OCI-LY1 (cell line): ENCODE data around the gene TARBP2.

Experiments
- H2AFZ ChIP-seq: fragments of 200-600 bp; sonication (generic), shearing (Covaris generic); 2 replicates; pipeline ENCODE4 v1.6.0; 2014; ENCODE audit warnings: antibody characterized with exemption, mild to moderate bottlenecking, low read length
- H3F3A ChIP-seq: fragments of 200-600 bp; sonication (generic), shearing (Covaris generic); 2 replicates; pipeline ENCODE4 v1.6.0; 2014; ENCODE audit warnings: mild to moderate bottlenecking, antibody characterized with exemption, low read length, moderate library complexity; ENCODE audit not compliant: insufficient read depth
- H3K27ac ChIP-seq: fragments of 200-600 bp; sonication (generic); 2 replicates; pipeline ENCODE4 v1.5.1; 2014; ENCODE audit warnings: low read length, mixed run types, mild to moderate bottlenecking, low read depth; ENCODE audit not compliant: poor library complexity, severe bottlenecking
- H3K27me3 ChIP-seq: fragments of 200-600 bp; sonication (generic); 2 replicates; pipeline ENCODE4 v1.6.0; 2014; ENCODE audit warnings: antibody characterized with exemption, mild to moderate bottlenecking, low read length, moderate library complexity; ENCODE audit not compliant: insufficient read depth
- H3K36me3 ChIP-seq: fragments of 200-600 bp; sonication (generic); 2 replicates; pipeline ENCODE4 v1.6.1; 2014; ENCODE audit warnings: mild to moderate bottlenecking, antibody characterized with exemption, low read length, moderate library complexity, mixed read lengths; ENCODE audit not compliant: insufficient read depth
- H3K4me1 ChIP-seq: fragments of 200-600 bp; sonication (generic); 2 replicates; pipeline ENCODE4 v1.5.1; 2014; ENCODE audit warnings: mild to moderate bottlenecking, low read length, moderate library complexity; ENCODE audit not compliant: insufficient read depth, severe bottlenecking
- H3K4me2 ChIP-seq: fragments of 200-600 bp; sonication (generic), shearing (Covaris generic); 2 replicates; pipeline ENCODE4 v1.6.1; 2014; ENCODE audit warnings: low read length
- H3K4me3 ChIP-seq: fragments of 200-600 bp; sonication (generic); 2 replicates; pipeline ENCODE4 v1.5.1; 2014; ENCODE audit warnings: low read length, low read depth, mild to moderate bottlenecking, mixed read lengths; ENCODE audit not compliant: poor library complexity, severe bottlenecking
- H3K79me2 ChIP-seq: fragments of 200-600 bp; shearing (Covaris generic); 2 replicates; pipeline ENCODE4 v1.6.1; 2016; ENCODE audit warnings: mixed run types, low read length, mixed read lengths; ENCODE audit not compliant: insufficient read depth
- H3K9ac ChIP-seq: fragments of 200-600 bp; sonication (generic), shearing (Covaris generic); 2 replicates; pipeline ENCODE4 v1.6.1; 2014; ENCODE audit warnings: mild to moderate bottlenecking, low read length, mixed read lengths
- H3K9me2 ChIP-seq: fragments of 200-600 bp; sonication (generic), shearing (Covaris generic); 2 replicates; pipeline ENCODE4 v1.6.1; 2014; ENCODE audit warnings: low read depth, mild to moderate bottlenecking, low read length, mixed read lengths
- H3K9me3 ChIP-seq: fragments of 200-600 bp; shearing (Covaris generic); 2 replicates; pipeline ENCODE4 v1.6.1; 2014; ENCODE audit warnings: low read length, mixed read lengths
- H4K20me1 ChIP-seq: fragments of 200-600 bp; sonication (generic), shearing (Covaris generic); 2 replicates; pipeline ENCODE4 v1.6.0; 2016; ENCODE audit warnings: mild to moderate bottlenecking, low read length; ENCODE audit not compliant: insufficient read depth
- EZH2 ChIP-seq: fragments of 200-600 bp; sonication (generic), shearing (Covaris generic); IDR thresholded peaks from 2 replicates; pipeline ENCODE4 v1.8.0; 2017; ENCODE audit warnings: borderline replicate concordance, mixed run types, mild to moderate bottlenecking, antibody characterized with exemption, low read length, moderate library complexity, mixed read lengths
- TF ChIP-seq, protein P1 (sequence below): fragments of 200-600 bp; sonication (generic), shearing (Covaris generic); IDR thresholded peaks from 2 replicates; pipeline ENCODE4 v1.5.1; 2017; ENCODE audit warnings: mild to moderate bottlenecking, antibody characterized with exemption, low read length, moderate library complexity, mixed read lengths

Gene TARBP2, protein sequence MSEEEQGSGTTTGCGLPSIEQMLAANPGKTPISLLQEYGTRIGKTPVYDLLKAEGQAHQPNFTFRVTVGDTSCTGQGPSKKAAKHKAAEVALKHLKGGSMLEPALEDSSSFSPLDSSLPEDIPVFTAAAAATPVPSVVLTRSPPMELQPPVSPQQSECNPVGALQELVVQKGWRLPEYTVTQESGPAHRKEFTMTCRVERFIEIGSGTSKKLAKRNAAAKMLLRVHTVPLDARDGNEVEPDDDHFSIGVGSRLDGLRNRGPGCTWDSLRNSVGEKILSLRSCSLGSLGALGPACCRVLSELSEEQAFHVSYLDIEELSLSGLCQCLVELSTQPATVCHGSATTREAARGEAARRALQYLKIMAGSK

DNA sequence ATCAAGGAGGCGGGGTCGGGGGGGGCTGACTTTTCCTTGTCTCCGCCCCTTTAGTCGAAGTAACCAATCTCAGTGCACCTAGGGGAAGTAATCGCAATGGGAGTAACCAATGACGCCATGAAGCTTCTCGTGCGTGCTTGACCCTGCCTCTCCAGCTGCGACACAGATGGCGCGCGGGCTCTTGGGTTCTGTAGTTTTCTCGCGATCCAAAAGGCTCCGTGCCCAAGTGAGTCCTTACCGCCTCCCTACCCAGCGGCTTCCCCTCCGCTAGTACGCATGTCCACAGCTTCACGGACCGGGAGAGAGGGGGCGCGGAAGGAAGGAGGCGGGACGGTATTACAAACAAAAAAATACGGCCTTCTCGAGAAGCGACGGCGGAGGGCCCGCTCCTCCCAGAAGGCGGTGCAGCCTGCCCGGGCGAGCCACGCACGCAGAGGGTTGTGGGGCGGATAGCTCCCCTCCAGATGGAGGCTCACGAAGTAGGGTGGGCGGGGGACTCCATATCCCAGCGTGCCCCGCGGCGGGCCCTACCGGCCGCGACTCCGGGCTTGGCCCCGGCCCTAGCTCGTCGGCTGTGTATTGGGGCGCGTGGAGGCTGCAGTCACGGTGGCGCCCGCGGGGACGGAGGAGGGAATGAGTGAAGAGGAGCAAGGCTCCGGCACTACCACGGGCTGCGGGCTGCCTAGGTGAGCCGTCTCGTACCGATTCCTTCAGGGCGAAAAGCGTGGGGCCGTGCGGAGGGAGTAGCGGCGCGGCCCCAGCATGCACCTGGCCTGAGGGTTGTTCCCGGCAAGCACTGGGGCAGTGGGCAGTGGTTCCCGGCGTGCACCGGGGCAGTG is at the start of gene TARBP2:
TARBP2 (plus strand) TSS at position 508 of the 839 bp plus-strand sequence; CDS start at position 634, 126 bp downstream.
- H3K9me3 ChIP-seq: no peaks in the 10 kb centered on the region
- H3K9ac ChIP-seq: peak within 1 kb of the TSS; percentile 88
- peaks cover 30% of the 10 kb centered on the region for H3K4me1 ChIP-seq
- TF ChIP-seq, protein P1, sequence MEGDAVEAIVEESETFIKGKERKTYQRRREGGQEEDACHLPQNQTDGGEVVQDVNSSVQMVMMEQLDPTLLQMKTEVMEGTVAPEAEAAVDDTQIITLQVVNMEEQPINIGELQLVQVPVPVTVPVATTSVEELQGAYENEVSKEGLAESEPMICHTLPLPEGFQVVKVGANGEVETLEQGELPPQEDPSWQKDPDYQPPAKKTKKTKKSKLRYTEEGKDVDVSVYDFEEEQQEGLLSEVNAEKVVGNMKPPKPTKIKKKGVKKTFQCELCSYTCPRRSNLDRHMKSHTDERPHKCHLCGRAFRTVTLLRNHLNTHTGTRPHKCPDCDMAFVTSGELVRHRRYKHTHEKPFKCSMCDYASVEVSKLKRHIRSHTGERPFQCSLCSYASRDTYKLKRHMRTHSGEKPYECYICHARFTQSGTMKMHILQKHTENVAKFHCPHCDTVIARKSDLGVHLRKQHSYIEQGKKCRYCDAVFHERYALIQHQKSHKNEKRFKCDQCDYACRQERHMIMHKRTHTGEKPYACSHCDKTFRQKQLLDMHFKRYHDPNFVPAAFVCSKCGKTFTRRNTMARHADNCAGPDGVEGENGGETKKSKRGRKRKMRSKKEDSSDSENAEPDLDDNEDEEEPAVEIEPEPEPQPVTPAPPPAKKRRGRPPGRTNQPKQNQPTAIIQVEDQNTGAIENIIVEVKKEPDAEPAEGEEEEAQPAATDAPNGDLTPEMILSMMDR: no peak
- no peak for TF ChIP-seq EZH2
- H4K20me1 ChIP-seq: no peaks in the 10 kb centered on the region
- H3K27ac ChIP-seq: peak within 1 kb of the TSS; percentile 86
- H3K36me3 ChIP-seq: peaks cover 20% of the 10 kb centered on the region; the same call in 1 of the 2 replicates
- no peaks in the 10 kb centered on the region for H3F3A ChIP-seq
- H3K4me2 ChIP-seq: peak within 1 kb of the TSS; percentile 97
- H3K9me2 ChIP-seq: no peaks in the 10 kb centered on the region
- H2AFZ ChIP-seq: no peak within 1 kb of the TSS
- peaks cover 7% of the 10 kb centered on the region; the same call in 1 of the 2 replicates for H3K79me2 ChIP-seq
- H3K4me3 ChIP-seq: peak within 1 kb of the TSS; percentile 80
- H3K27me3 ChIP-seq: no peaks in the 10 kb centered on the region

DNA sequence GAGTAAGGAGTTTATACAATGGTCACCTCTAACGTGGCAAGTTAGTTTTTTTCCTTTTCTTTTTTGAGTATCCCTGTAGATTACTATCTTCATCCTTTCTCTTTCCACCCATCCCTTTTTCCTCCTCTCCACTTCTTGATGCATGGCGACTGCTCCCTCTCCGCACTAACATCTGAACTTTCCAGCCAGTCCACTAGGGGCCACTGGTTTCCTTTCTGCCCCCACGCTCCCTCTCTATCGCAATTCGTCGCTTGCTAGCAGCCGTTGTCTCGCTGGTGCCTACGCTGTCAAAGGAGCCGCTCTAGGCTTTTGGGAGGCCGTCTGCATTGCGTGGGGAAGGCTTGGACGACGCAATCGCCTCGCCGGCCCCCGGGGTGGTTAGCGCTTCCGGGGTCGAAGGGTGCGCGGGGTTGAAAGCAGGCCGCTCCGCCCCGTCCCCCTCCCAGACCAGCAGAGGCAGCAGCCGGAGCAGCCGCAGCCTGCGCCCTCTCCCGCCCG is 49.4 kb upstream of the TARBP2 start, which contains the start of gene PCBP2:
PCBP2 (plus strand) TSS at position 442 of the 498 bp plus-strand sequence. CDS start 2,699 bp downstream, outside the sequence.
- peaks cover 19% of the 10 kb centered on the region for H4K20me1 ChIP-seq
- peak within 1 kb of the TSS; percentile 100 for H3K9ac ChIP-seq
- peaks cover 34% of the 10 kb centered on the region for H3K4me1 ChIP-seq
- H3F3A ChIP-seq: no peaks in the 10 kb centered on the region
- peaks cover 62% of the 10 kb centered on the region for H3K36me3 ChIP-seq
- H3K27ac ChIP-seq: peak within 1 kb of the TSS; percentile 88
- no peaks in the 10 kb centered on the region for H3K27me3 ChIP-seq
- H3K79me2 ChIP-seq: peaks cover 38% of the 10 kb centered on the region
- peak within 1 kb of the TSS; percentile 99 for H3K4me2 ChIP-seq
- no peaks in the 10 kb centered on the region for H3K9me3 ChIP-seq
- no peaks in the 10 kb centered on the region for H3K9me2 ChIP-seq
- peak within 1 kb of the TSS; percentile 99 for H3K4me3 ChIP-seq
- peak within 1 kb of the TSS; percentile 62; the same call in 1 of the 2 replicates for H2AFZ ChIP-seq
- TF ChIP-seq EZH2: no peak
- TF ChIP-seq, protein P1: peak; percentile 97

GRCh38 chr12:53452159-53453077 is 48.7 kb upstream of the TARBP2 start:
- peaks cover 19% of the 10 kb centered on the region for H4K20me1 ChIP-seq
- H3K27ac ChIP-seq: peak overlapping the region; percentile 88
- peak overlapping the region; percentile 100 for H3K9ac ChIP-seq
- H3K79me2 ChIP-seq: peaks cover 38% of the 10 kb centered on the region
- H3K4me2 ChIP-seq: peak overlapping the region; percentile 99
- H3K27me3 ChIP-seq: no peaks in the 10 kb centered on the region
- no peaks in the 10 kb centered on the region for H3F3A ChIP-seq
- peak overlapping the region; percentile 99 for H3K4me3 ChIP-seq
- no peak for TF ChIP-seq EZH2
- TF ChIP-seq, protein P1: peak; percentile 60
- peaks cover 64% of the 10 kb centered on the region for H3K36me3 ChIP-seq
- no peak overlapping the region for H2AFZ ChIP-seq
- no peaks in the 10 kb centered on the region for H3K9me2 ChIP-seq
- H3K4me1 ChIP-seq: peaks cover 34% of the 10 kb centered on the region
- H3K9me3 ChIP-seq: no peaks in the 10 kb centered on the region
